Gastrocnemius medialis (tissue), 4 donors: Measurements from ENCODE around the gene PHACTR1.

Source experiments
- CTCF ChIP-seq, 5 experiments: fragments of 450-650 bp in 3 of 5; fragments of 200-600 bp in 2 of 5; sonication (generic) in 2 of 5; IDR thresholded peaks in 4 of 5; conservative IDR thresholded peaks in 1 of 5; 1 replicate in 4 of 5; 2 replicates in 1 of 5; pipeline ENCODE4 v1.5.1; 2016 to 2019; ENCODE audit warnings: antibody characterized with exemption in 5 of 5, mild to moderate bottlenecking in 3 of 5, moderate library complexity in 3 of 5
- POLR2A ChIP-seq, 2 donors: fragments of 450-650 bp; IDR thresholded peaks; one replicate each; pipeline ENCODE4 v1.6.1; 2017; ENCODE audit warnings: antibody characterized with exemption in 2 of 2, mild to moderate bottlenecking in 2 of 2, moderate library complexity in 2 of 2

- TF ChIP-seq CTCF (IDR thresholded peaks at IDR 0.05 in 4 of 5, conservative IDR thresholded peaks at IDR 0.05 in 1 of 5): no peak
- no peak for TF ChIP-seq POLR2A (IDR thresholded peaks at IDR 0.05)
Observed at GRCh38 chr6:12937971-12938370, 221.4 kb downstream of the PHACTR1 start.
